GM21723 (cell line): ENCODE results near the gene MAML2.

ENCODE experiments used
- ATAC-seq: cut with Tn5 transposase; IDR thresholded peaks from one replicate; pipeline ENCODE4 v1.9.1; 2021; ENCODE audit warnings: mild to moderate bottlenecking, moderate library complexity; ENCODE audit not compliant: unreplicated experiment

Gene MAML2

GRCh38 chr11:96141626-96142025, 201.4 kb downstream of the MAML2 start:
- ATAC-seq: no peak

- no peak for ATAC-seq
Measured at GRCh38 chr11:96139691-96140090, 203.3 kb downstream of the MAML2 start.

- ATAC-seq: no peak
Measured at GRCh38 chr11:96137373-96137772, 205.6 kb downstream of the MAML2 start.

- no peak for ATAC-seq
Measured at GRCh38 chr11:96136613-96137298, 206.2 kb downstream of the MAML2 start.

- no peak for ATAC-seq
Measured at GRCh38 chr11:96134602-96135001, 208.4 kb downstream of the MAML2 start.

GRCh38 chr11:96132437-96132836, 210.6 kb downstream of the MAML2 start:
- no peak for ATAC-seq

- no peak for ATAC-seq
Measured at GRCh38 chr11:96130061-96130620, 212.9 kb downstream of the MAML2 start.

GRCh38 chr11:96127596-96127959, 215.4 kb downstream of the MAML2 start:
- no peak for ATAC-seq

- ATAC-seq: no peak
Measured at GRCh38 chr11:96126917-96127595, 215.9 kb downstream of the MAML2 start.

GRCh38 chr11:96125400-96125799, 217.6 kb downstream of the MAML2 start:
- no peak for ATAC-seq

- no peak for ATAC-seq
Measured at GRCh38 chr11:96124155-96124554, 218.8 kb downstream of the MAML2 start.

GRCh38 chr11:96123301-96123700, 219.7 kb downstream of the MAML2 start:
- no peak for ATAC-seq

GRCh38 chr11:96122601-96123074, 220.4 kb downstream of the MAML2 start:
- no peak for ATAC-seq

- no peak for ATAC-seq
Measured at GRCh38 chr11:96119211-96119610, 223.8 kb downstream of the MAML2 start.

- no peak for ATAC-seq
Measured at GRCh38 chr11:96116376-96116775, 226.6 kb downstream of the MAML2 start.

- ATAC-seq: no peak
Measured at GRCh38 chr11:96114178-96115064, 228.6 kb downstream of the MAML2 start.

GRCh38 chr11:96113193-96113681, 229.8 kb downstream of the MAML2 start:
- ATAC-seq: no peak

GRCh38 chr11:96112192-96113128, 230.5 kb downstream of the MAML2 start:
- ATAC-seq: peak; percentile 96

- no peak for ATAC-seq
Measured at GRCh38 chr11:96111308-96111707, 231.7 kb downstream of the MAML2 start.

- ATAC-seq: no peak
Measured at GRCh38 chr11:96110302-96110701, 232.7 kb downstream of the MAML2 start.
